Fibroblast of pulmonary artery (primary cell): Measurements from ENCODE around the gene TMEM63C.

Source experiments
- DNase-seq: peaks from one replicate; pipeline ENCODE4 v3.0.0-alpha.2; 2010; ENCODE audit warnings: low read depth
- H3K4me3 ChIP-seq: replicated peaks from 2 replicates; pipeline ENCODE4 v1.5.1; 2011; ENCODE audit warnings: low read depth, mild to moderate bottlenecking, control low read depth, low read length, moderate library complexity
- CTCF ChIP-seq: IDR thresholded peaks from 2 replicates; pipeline ENCODE4 v1.5.1; 2011; ENCODE audit warnings: mild to moderate bottlenecking, control low read depth, low read length, inconsistent platforms; ENCODE audit errors: missing control alignments

The TMEM63C gene

GRCh38 chr14:77221241-77221871 lies 39.8 kb downstream of the TMEM63C start:
- TF ChIP-seq CTCF, result no peak
- no peak for DNase-seq
- H3K4me3 ChIP-seq, result no peak overlapping the region

DNA sequence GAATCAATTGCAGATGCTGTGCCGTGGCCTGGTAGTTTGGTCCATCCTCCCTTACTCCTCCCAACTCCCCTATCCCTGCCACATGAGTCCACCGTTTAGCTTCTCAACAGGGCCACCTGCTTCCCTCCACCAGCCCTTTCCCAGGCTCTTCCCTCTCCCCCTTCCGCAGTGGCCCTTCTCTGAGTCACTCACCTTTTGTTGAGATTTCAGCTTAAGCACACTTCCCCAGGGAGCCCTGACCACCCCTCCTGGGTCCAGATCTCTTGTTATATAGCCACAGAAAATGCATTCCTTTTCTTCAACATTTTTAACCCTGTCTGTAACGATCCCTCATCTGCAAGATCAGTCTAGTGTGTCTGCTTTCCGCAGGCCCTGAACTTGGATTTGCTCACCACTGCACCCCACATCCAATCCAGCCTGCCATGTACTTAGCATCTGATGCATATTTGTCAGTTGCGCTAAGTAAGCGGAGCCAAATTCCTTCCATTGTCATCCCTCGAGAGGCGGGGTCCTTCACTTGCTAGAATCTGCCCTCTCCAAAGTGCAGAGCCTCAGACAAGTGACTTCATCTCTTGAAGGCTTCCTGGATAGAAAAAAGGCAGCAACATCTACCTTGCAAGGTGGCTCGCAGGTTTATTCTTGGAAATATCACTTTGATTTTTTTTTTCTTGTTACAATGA lies 41.1 kb downstream of the TMEM63C start:
- no peak overlapping the region for H3K4me3 ChIP-seq
- TF ChIP-seq CTCF, result no peak
- DNase-seq, result no peak

DNA sequence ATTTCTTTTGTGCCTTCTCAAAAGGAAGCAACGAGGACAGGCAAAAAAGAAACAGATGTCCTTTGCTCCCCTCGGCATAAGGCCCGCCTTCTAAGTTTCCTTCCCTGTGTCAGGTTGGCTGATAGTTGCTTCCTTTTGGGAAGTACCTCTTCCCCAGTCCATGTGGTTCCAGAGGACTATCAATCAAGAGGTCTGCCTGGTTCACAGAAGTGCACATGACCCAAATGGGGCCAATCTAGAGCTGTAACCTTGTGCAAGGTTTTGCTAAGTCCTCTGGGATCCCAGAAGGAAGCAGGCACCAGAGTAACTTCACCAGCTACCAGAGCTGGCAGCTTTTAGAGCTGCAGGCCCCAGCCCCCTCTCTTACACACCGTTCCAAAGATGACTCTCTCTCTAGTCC lies 42.6 kb downstream of the TMEM63C start:
- no peak for DNase-seq
- TF ChIP-seq CTCF, result no peak
- H3K4me3 ChIP-seq, result no peak overlapping the region

DNA sequence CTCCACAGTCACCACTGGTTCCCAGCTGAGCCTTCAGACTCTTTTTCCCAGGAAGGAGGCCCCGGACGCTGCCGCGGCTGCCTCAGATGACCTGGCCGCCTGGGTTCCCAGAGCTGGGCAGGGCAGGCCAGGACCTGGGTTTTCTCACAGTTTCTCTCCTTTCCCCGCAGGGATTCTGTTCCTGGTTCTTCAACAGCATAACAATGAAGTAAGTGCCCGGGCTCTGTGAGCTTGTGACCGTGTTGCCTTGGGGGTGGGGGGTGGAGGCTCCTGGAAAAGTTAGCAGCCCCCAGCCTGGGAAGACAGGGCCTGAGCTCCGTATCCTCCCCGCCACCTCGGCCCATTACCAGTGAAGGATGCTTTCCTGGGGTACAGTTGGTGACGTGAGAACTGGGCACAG lies 43.7 kb downstream of the TMEM63C start:
- H3K4me3 ChIP-seq, result no peak overlapping the region
- DNase-seq, result no peak
- TF ChIP-seq CTCF, result no peak

DNA sequence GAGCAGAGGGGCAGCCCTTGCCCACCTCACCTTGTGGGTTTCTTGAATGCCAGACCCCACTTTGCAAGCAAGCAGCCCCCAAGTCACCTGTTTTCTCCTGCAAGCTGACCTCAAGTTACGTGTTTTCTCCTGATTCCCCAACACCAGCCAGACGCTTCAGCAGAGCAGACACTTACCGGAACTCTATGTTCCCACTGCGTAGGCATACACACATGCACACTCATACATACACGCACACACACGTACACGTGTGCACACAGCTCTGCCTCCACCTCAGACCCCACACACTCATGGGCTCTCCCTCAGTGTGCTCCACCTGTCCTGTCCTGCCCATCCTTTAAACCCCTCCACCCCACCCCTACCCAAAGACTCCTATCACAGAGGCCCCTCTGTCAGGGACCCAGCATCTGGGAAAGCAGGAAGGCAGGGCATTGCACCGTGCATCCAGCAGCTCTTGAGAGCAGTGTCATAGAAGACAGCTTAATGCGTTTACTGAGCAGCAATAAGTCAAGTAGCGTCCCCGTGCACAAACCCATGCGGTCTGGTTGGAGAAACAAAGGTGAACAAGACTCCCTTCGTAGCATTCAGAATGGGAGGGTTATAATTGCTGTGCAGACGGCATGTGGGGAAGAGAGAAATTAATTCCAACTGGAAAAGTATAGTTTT lies 44.4 kb downstream of the TMEM63C start:
- TF ChIP-seq CTCF, result no peak
- DNase-seq, result no peak
- no peak overlapping the region for H3K4me3 ChIP-seq

GRCh38 chr14:77228056-77228455 lies 46.5 kb downstream of the TMEM63C start:
- TF ChIP-seq CTCF, result no peak
- H3K4me3 ChIP-seq, result no peak overlapping the region
- DNase-seq, result no peak
